IPS-NIHi7 (cell line): ENCODE data around the gene COL6A3.
"Not testable (repeated sequence)": the region's sequence is repeated elsewhere in the genome, so short reads cannot be mapped to it uniquely, and the experiment has no call there.

Experiments
- DNase-seq: peaks from one replicate; pipeline ENCODE4 v3.0.0; 2012; ENCODE audit warnings: mixed read lengths; ENCODE audit errors: extremely low spot score

COL6A3 gene

DNA sequence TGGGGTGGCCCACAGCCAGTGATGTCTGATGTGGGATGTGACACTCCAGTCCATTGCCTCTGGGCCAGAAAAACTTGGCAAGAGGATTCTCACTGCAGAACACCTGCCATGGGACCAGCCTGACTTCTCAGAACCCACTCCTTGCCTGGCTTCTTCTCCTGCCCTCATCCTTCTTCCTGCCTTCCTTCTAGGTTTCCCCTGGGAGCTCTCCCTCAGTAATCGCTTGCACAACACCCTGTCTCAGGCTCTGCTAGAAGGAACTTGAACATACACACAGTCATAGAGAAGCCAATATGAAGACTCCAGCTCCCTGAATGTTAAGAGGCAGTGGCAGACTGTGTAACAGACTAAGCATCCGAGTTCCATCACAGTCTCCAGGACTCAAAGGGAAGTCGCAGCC, 4.3 kb upstream of the COL6A3 start:
- DNase-seq: no peak

GRCh38 chr2:237412988-237413776, 782 bp downstream of the COL6A3 start:
- DNase-seq: no peak

DNA sequence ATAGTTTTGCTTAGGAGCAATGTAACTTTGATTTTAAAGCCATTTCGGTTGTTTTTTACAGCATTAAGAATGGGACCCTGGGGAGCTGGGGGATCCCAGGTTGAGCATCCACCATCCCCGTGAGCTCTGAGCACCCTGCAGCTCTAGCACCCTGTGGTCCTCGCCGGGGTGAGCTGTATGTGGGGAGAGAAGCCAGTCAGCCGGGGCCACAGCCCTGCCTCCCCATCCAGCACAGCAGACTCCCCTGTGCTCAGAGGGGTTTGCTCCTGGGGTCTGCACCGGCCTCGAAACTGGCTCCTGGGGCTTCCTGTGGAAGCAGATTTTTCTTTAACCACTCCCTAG, 1.3 kb downstream of the COL6A3 start:
- DNase-seq: no peak

DNA sequence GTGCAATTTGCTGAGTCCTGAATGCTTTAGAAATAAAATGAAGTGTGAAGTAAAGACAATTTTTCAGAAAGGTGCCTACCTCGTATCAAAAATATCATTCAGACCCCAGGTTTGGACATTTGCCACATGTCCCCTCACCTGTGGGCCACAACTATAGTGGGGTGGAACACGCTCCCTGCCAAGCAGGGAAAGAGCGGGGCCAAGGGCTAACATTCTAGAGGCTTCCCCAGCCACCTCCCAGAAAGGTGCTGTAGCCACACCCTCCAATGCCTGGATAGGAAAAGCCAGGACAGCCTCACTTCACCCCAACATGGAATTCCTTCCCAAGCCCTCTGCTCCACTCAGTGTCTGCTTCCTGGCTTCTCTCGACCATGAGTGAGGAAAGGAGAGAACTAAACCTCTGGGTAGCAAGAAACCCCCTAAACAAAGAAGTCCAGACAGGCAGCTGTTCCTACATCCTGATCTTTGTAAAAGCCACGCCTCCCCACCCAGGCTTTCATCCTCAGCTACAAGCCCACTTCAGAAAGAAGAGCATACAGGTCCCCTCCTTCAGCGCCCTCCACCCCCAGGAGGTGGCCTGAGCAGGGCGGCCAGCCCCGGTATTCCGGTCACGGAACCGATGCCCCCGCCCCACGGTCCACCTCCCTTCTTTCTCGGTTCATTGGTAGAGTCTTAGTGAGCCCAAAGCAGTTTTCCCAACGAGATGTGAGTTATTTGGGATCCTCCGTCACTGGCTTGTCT, 2.1 kb downstream of the COL6A3 start:
- no peak for DNase-seq

DNA sequence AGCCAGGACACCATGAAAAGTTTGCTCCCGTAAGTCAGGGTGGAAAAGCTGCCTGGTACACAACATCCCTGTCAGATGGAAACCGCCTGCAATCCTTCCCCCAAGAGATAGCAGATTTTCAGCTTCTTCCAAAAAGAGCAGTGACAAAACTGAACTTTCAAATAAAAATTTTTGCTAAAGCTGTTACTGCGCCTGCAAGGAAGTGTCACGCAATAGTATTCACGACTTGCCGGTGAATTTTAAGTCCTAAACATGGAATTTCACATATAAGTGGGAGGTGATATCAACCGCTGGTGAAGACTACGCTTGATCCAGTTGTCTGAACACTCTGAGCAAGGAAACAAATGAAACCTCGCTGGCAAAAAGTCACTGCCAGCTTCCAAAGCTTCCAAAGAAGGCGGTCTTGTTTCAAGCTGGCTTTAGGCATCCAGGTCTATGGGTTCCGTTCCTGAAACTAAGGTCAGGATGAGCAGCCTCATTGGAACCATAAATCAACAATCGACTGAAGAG, 2.8 kb downstream of the COL6A3 start:
- no peak for DNase-seq

- not testable (repeated sequence) for DNase-seq
These were observed 4.7 kb downstream of the COL6A3 start for GRCh38 chr2:237409263-237409662.

- no peak for DNase-seq
These were observed 5.5 kb downstream of the COL6A3 start for GRCh38 chr2:237408335-237409000.

- no peak for DNase-seq
These were observed 6.3 kb downstream of the COL6A3 start for GRCh38 chr2:237407700-237408099.

GRCh38 chr2:237406371-237406895, 7.5 kb downstream of the COL6A3 start:
- DNase-seq: no peak

- DNase-seq: no peak
These were observed 8.4 kb downstream of the COL6A3 start for GRCh38 chr2:237405605-237406004.

DNA sequence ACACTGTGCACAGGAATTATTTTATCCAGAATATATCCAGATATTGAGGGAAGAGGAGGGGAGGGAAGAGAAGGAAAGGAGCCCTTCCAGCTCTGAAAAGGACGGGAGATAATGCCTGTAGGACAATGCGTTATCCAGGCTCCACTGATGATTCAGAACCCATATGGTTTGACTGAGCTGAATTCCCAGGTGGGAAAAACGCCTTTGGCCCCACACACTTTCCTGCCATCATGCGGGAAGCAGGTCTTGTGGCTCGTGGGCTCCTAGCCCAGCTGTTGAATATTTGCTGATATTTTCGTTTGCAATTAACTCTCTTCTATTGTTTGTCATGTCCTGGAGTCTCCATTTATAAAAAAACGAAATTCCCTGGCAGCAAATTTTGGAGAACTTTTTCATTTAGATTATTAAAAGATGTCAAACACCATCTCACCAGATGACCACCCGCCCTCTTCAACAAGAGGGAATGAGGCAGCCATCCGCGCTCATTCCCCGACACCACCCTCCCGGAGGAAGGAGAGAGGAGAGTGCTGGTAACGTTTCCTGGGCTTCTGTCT, 8.9 kb downstream of the COL6A3 start:
- no peak for DNase-seq

DNA sequence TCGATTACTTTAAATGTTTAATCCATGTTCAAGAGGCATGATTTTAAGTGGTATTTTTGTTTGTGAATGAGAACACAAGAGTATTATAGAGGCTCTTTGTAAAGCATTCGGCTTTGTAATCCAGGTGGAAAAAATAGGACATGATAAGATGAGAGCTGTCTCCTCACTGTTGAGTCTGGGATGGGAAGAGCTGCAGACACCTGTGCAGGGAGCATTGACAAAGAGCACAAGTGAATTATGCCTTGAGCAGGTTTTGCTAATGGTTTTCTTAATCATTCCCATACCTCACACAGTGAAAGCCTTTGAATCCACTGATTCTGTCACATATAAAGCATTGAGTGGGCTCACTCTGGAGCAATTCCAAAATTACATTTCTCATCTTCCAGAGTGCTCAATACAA, 9.6 kb downstream of the COL6A3 start:
- no peak for DNase-seq

GRCh38 chr2:237403024-237403882, 10.7 kb downstream of the COL6A3 start:
- DNase-seq: no peak

DNA sequence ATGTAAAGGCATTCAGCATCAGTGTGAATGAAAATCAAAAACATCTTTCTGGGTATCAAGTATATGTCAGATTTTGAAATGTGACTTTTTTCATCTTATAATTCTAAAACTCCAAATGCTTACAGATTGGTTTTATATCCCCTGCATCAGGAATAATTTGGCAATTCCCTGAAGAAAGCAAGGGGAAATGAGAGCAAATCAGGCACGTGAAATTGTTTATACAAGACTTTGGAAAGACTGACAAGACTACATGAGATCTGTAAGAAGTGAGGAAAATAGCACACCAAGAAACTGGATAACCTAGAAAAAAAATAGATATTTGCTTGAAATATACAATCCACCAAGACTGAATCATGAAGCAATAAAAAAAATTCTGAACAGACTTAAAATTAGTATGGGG, 13.8 kb downstream of the COL6A3 start:
- DNase-seq: no peak

- no peak for DNase-seq
These were observed 16.9 kb downstream of the COL6A3 start for GRCh38 chr2:237397072-237397471.

DNA sequence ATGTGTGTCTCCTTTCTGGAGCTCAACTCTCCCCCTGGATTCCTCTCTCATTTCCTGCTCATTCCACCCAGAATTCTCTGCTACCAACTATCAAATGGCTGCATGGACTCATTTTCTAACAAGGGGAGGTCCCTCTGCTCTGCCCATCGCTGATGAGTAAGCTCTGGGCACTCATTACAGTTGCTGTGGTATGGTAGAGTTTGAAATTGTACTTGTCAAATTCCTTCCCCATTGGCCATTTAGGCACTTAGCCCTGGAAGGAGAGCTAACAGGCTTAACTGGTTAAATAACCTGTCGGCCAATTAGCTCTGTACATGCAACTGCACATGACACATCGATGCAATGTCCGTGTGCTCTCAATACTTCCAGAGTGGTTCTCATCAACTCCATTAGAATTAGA, 20.4 kb downstream of the COL6A3 start:
- DNase-seq: no peak

GRCh38 chr2:237392186-237392585, 21.8 kb downstream of the COL6A3 start:
- no peak for DNase-seq

- no peak for DNase-seq
These were observed 22.8 kb downstream of the COL6A3 start for GRCh38 chr2:237391140-237391539.

- DNase-seq: no peak
These were observed 23.7 kb downstream of the COL6A3 start for GRCh38 chr2:237390235-237390634.

GRCh38 chr2:237389831-237390230, 24.1 kb downstream of the COL6A3 start:
- DNase-seq: no peak

GRCh38 chr2:237388036-237388435, 25.9 kb downstream of the COL6A3 start:
- DNase-seq: no peak
